SK-N-SH treated with all-trans-retinoic acid at 6 μM for 48 hours (cell line): ENCODE results near the gene PRR36.

Experiments used
- ATAC-seq: fragments of 200-7000 bp; cut with Tn5 transposase; 3 replicates; pipeline ENCODE4 v1.9.1; 2020; ENCODE audit warnings: mild to moderate bottlenecking, moderate library complexity
- ARNTL ChIP-seq: fragments of 450-650 bp; formaldehyde crosslinking; IDR thresholded peaks from 2 replicates; pipeline ENCODE4 v1.5.0; 2020; ENCODE audit warnings: low read depth, mild to moderate bottlenecking, moderate library complexity, borderline replicate concordance
- BACH2 ChIP-seq: fragments of 250-450 bp; sonication (Bioruptor Pico); IDR thresholded peaks from 2 replicates; pipeline ENCODE4 v1.9.0; 2021; ENCODE audit warnings: mild to moderate bottlenecking, borderline replicate concordance
- CSDC2 ChIP-seq: fragments of 250-450 bp; sonication (Bioruptor Pico); IDR thresholded peaks from 2 replicates; pipeline ENCODE4 v1.5.0; 2020; ENCODE audit warnings: mild to moderate bottlenecking, moderate library complexity
- ESRRG ChIP-seq: fragments of 250-450 bp; sonication (Bioruptor Pico); IDR thresholded peaks from 2 replicates; pipeline ENCODE4 v1.6.1; 2021; ENCODE audit warnings: mild to moderate bottlenecking
- GLIS3 ChIP-seq: fragments of 250-450 bp; sonication (Bioruptor Pico); IDR thresholded peaks from 2 replicates; pipeline ENCODE4 v1.5.0; 2020; ENCODE audit warnings: mild to moderate bottlenecking, moderate library complexity
- OSR1 ChIP-seq: fragments of 250-450 bp; sonication (Bioruptor Pico); IDR thresholded peaks from 2 replicates; pipeline ENCODE4 v1.8.0; 2022; ENCODE audit warnings: moderate library complexity, mild to moderate bottlenecking, inconsistent platforms
- PPARA ChIP-seq: fragments of 250-450 bp; sonication (Bioruptor Pico); IDR thresholded peaks from 2 replicates; pipeline ENCODE4 v1.5.0; 2020; ENCODE audit warnings: mild to moderate bottlenecking, borderline replicate concordance
- RARB ChIP-seq: fragments of 250-450 bp; sonication (Bioruptor Pico); IDR thresholded peaks from 2 replicates; pipeline ENCODE4 v1.8.0; 2021; ENCODE audit warnings: mild to moderate bottlenecking, moderate library complexity
- SNAI2 ChIP-seq: fragments of 250-450 bp; sonication (Bioruptor Pico); IDR thresholded peaks from 2 replicates; pipeline ENCODE4 v1.5.0; 2020; ENCODE audit warnings: mild to moderate bottlenecking, moderate library complexity
- TCF4 ChIP-seq: fragments of 250-450 bp; sonication (Bioruptor Pico); IDR thresholded peaks from 2 replicates; pipeline ENCODE4 v1.8.0; 2021; ENCODE audit warnings: mild to moderate bottlenecking, moderate library complexity, borderline replicate concordance
- TOX ChIP-seq: fragments of 250-450 bp; sonication (Bioruptor Pico); IDR thresholded peaks from 2 replicates; pipeline ENCODE4 v1.8.0; 2021; ENCODE audit warnings: mild to moderate bottlenecking, moderate library complexity, borderline replicate concordance
- ZFP3 ChIP-seq: fragments of 250-450 bp; sonication (Bioruptor Pico); IDR thresholded peaks from 2 replicates; pipeline ENCODE4 v1.5.0; 2020; ENCODE audit warnings: mild to moderate bottlenecking, moderate library complexity
- ZFP30 ChIP-seq: fragments of 450-650 bp; formaldehyde crosslinking; IDR thresholded peaks from 2 replicates; pipeline ENCODE4 v1.5.0; 2022; ENCODE audit warnings: mild to moderate bottlenecking, moderate library complexity
- ZNF565 ChIP-seq: fragments of 450-650 bp; formaldehyde crosslinking; conservative IDR thresholded peaks from 2 replicates; pipeline ENCODE4 v1.5.0; 2020; ENCODE audit warnings: low read depth, mild to moderate bottlenecking, moderate library complexity
- ZNF70 ChIP-seq: fragments of 450-650 bp; formaldehyde crosslinking; IDR thresholded peaks from 2 replicates; pipeline ENCODE4 v1.5.0; 2020; ENCODE audit warnings: mild to moderate bottlenecking, moderate library complexity
- TF ChIP-seq, protein P1 (sequence below): fragments of 250-450 bp; sonication (Bioruptor Pico); IDR thresholded peaks from 2 replicates; pipeline ENCODE4 v1.8.0; 2020; ENCODE audit warnings: mild to moderate bottlenecking, moderate library complexity, borderline replicate concordance
- TF ChIP-seq, protein P2 (sequence below): fragments of 250-450 bp; sonication (Bioruptor Pico); IDR thresholded peaks from 2 replicates; pipeline ENCODE4 v1.8.0; 2021; ENCODE audit warnings: low read depth, mild to moderate bottlenecking, moderate library complexity, borderline replicate concordance
- TF ChIP-seq, protein P3 (sequence below): fragments of 250-450 bp; sonication (Bioruptor Pico); IDR thresholded peaks from 2 replicates; pipeline ENCODE4 v1.5.1; 2021; ENCODE audit warnings: mild to moderate bottlenecking, moderate library complexity
- TF ChIP-seq, protein P4 (sequence below): fragments of 250-450 bp; sonication (Bioruptor Pico); IDR thresholded peaks from 2 replicates; pipeline ENCODE4 v1.5.1; 2020; ENCODE audit warnings: low read depth, mild to moderate bottlenecking, moderate library complexity
- TF ChIP-seq, protein P5 (sequence below): fragments of 250-450 bp; sonication (Bioruptor Pico); IDR thresholded peaks from 2 replicates; pipeline ENCODE4 v1.5.0; 2020; ENCODE audit warnings: mild to moderate bottlenecking, moderate library complexity

PRR36 gene

DNA sequence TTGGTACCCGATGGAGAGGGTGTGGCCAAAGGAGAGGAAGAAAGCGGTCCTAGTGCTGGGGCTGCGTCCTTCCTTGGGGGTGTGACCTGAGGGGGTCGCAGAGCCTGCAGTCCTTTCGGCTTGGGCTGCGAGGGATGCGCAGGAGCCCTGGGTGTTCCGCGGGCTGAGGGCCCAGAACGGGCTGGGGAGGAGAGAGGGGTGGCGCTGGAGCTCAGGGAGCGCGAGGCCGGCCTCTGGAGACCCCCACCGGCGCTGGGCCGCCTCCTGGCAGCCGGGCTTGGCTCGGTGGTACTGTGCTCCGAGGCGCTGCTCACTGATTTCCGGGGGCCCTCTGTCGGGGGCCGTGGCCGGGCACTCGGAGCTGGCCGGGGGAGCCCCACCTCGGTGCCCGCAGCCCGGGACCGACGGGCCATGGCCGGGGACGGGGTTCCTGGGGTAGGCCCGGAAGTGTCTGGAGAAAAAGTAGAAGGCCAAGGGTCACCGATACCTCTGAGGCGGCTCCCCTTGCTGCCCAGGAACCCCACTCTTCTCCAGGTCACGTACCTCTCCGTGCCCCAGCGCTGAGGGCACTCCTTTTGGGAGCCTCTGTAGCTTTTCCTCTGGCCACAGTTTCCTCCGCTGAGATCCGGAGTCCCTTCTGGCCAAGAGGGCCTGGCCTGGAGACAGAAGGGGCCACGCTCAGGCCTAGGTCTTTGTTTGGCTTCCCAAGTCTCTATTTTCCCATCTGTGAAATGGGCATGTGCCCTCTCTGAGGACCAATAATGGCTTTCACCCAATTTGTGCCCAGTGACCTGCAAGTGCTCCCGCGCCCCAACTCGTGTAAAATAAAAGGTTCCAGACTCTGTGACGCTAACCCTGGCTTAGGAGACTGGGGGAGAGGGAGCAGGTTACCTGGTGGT lies 1.6 kb downstream of the PRR36 start:
- no peak for TF ChIP-seq ARNTL (CRISPR knock-in tag)
- peak; percentile 91 for TF ChIP-seq ZFP3 (CRISPR knock-in tag)
- no peak for TF ChIP-seq ZNF565 (CRISPR knock-in tag)
- no peak for TF ChIP-seq ZFP30
- TF ChIP-seq, protein P1, sequence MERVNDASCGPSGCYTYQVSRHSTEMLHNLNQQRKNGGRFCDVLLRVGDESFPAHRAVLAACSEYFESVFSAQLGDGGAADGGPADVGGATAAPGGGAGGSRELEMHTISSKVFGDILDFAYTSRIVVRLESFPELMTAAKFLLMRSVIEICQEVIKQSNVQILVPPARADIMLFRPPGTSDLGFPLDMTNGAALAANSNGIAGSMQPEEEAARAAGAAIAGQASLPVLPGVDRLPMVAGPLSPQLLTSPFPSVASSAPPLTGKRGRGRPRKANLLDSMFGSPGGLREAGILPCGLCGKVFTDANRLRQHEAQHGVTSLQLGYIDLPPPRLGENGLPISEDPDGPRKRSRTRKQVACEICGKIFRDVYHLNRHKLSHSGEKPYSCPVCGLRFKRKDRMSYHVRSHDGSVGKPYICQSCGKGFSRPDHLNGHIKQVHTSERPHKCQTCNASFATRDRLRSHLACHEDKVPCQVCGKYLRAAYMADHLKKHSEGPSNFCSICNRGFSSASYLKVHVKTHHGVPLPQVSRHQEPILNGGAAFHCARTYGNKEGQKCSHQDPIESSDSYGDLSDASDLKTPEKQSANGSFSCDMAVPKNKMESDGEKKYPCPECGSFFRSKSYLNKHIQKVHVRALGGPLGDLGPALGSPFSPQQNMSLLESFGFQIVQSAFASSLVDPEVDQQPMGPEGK: no peak
- TF ChIP-seq PPARA (CRISPR knock-in tag): no peak
- TF ChIP-seq, all 23 proteins: peak for 1
- no peak for ATAC-seq

DNA sequence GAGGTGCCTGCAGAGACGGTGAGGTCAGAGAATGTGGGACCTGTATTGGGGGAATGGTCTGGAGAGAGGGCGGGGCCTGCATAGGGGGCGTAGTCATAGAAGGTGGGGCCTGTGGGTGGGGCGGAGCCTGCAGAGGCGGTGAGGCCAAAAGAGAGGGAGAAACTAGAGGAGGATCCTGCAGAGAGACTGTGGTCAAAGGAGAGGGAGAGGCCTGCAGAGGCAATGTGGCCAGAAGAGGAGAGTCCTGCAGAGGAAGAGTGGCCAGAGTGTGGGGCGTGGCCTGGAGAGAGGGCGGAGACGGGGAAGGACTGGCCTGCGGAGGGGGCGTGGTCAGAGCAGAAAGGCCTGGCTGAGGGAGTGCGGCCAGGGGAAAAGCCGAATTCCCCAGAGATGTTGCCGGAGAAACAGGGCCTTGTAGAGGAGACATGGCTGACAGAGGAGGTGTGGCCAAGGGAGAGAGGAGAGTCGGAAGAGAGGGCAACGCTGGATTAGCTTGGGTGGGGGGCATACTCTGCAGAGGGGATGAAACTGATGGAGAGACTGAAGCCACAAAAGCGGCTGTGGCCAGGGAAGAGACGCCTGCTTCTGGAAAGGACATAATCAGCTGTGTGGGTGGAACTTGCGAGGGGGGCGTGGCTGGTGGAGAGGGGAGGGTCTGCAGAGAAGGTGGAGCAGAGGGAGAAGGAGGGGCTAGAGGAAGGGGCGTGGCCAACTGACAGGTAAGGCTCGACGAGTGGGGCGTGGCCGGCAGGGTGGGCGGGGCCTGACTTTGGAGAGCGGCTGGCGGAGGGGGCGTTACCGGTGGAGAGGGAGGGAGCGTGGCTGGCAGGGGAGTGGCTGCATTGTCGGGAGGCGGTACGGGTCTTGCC lies 2.5 kb downstream of the PRR36 start:
- ATAC-seq: peak; percentile 84
- no peak for TF ChIP-seq GLIS3 (CRISPR knock-in tag)
- no peak for TF ChIP-seq OSR1 (CRISPR knock-in tag)
- TF ChIP-seq, protein P1: no peak

DNA sequence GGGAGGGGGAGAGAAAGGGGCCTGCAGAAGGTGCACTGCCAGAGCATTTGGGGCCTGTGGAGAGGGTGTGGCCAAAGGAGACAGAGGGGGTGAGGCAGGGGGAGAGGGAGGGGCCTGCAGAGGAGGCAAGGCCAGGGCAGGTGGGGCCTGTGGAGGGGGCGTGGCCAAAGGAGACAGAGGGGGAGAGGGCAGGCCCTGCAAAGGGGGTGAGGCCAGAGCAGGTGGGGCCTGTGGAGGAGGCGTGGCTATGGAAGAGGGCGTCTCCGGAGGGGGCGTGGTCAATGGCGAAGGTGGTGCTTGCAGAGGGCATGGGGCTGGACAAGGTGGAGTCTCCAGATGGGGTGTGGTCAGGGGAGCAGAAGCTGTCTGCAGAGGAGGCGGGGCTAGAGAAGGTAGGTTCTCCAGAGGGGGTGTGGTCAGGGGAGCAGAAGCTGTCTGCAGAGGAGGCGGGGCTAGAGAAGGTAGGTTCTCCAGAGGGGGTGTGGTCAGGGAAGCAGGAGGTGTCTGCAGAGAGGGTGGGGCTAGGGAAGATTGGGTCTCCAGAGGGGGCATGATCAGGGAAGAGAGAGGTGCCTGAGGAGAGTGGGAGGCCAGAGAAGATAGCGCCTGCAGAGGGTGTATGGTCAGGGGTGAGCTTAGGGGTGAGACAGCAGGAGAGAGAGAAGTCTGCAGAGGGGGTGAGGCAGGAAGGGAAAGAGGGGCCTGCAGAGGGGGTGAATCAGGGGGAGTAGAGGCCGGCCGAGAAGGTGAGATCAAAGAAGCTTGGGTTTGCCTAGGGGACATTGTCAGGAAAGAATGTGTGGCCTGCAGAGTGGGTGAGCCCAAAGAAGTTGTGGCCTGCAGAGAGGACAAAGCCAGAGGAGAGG lies 3.4 kb downstream of the PRR36 start:
- TF ChIP-seq TCF4 (CRISPR knock-in tag): no peak
- no peak for TF ChIP-seq CSDC2 (CRISPR knock-in tag)
- no peak for TF ChIP-seq TOX (CRISPR knock-in tag)
- no peak for TF ChIP-seq RARB (CRISPR knock-in tag)
- TF ChIP-seq, protein P2, sequence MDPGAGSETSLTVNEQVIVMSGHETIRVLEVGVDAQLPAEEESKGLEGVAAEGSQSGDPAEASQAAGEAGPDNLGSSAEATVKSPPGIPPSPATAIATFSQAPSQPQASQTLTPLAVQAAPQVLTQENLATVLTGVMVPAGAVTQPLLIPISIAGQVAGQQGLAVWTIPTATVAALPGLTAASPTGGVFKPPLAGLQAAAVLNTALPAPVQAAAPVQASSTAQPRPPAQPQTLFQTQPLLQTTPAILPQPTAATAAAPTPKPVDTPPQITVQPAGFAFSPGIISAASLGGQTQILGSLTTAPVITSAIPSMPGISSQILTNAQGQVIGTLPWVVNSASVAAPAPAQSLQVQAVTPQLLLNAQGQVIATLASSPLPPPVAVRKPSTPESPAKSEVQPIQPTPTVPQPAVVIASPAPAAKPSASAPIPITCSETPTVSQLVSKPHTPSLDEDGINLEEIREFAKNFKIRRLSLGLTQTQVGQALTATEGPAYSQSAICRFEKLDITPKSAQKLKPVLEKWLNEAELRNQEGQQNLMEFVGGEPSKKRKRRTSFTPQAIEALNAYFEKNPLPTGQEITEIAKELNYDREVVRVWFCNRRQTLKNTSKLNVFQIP (CRISPR knock-in tag): no peak
- TF ChIP-seq ARNTL (CRISPR knock-in tag): no peak
- TF ChIP-seq PPARA (CRISPR knock-in tag): no peak
- TF ChIP-seq, protein P3, sequence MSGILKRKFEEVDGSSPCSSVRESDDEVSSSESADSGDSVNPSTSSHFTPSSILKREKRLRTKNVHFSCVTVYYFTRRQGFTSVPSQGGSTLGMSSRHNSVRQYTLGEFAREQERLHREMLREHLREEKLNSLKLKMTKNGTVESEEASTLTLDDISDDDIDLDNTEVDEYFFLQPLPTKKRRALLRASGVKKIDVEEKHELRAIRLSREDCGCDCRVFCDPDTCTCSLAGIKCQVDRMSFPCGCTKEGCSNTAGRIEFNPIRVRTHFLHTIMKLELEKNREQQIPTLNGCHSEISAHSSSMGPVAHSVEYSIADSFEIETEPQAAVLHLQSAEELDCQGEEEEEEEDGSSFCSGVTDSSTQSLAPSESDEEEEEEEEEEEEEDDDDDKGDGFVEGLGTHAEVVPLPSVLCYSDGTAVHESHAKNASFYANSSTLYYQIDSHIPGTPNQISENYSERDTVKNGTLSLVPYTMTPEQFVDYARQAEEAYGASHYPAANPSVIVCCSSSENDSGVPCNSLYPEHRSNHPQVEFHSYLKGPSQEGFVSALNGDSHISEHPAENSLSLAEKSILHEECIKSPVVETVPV (CRISPR knock-in tag): no peak
- no peak for TF ChIP-seq ESRRG
- TF ChIP-seq SNAI2 (CRISPR knock-in tag): no peak
- TF ChIP-seq, protein P4, sequence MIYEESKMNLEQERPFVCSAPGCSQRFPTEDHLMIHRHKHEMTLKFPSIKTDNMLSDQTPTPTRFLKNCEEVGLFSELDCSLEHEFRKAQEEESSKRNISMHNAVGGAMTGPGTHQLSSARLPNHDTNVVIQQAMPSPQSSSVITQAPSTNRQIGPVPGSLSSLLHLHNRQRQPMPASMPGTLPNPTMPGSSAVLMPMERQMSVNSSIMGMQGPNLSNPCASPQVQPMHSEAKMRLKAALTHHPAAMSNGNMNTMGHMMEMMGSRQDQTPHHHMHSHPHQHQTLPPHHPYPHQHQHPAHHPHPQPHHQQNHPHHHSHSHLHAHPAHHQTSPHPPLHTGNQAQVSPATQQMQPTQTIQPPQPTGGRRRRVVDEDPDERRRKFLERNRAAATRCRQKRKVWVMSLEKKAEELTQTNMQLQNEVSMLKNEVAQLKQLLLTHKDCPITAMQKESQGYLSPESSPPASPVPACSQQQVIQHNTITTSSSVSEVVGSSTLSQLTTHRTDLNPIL: no peak
- TF ChIP-seq ZNF70 (CRISPR knock-in tag): no peak
- TF ChIP-seq, protein P5, sequence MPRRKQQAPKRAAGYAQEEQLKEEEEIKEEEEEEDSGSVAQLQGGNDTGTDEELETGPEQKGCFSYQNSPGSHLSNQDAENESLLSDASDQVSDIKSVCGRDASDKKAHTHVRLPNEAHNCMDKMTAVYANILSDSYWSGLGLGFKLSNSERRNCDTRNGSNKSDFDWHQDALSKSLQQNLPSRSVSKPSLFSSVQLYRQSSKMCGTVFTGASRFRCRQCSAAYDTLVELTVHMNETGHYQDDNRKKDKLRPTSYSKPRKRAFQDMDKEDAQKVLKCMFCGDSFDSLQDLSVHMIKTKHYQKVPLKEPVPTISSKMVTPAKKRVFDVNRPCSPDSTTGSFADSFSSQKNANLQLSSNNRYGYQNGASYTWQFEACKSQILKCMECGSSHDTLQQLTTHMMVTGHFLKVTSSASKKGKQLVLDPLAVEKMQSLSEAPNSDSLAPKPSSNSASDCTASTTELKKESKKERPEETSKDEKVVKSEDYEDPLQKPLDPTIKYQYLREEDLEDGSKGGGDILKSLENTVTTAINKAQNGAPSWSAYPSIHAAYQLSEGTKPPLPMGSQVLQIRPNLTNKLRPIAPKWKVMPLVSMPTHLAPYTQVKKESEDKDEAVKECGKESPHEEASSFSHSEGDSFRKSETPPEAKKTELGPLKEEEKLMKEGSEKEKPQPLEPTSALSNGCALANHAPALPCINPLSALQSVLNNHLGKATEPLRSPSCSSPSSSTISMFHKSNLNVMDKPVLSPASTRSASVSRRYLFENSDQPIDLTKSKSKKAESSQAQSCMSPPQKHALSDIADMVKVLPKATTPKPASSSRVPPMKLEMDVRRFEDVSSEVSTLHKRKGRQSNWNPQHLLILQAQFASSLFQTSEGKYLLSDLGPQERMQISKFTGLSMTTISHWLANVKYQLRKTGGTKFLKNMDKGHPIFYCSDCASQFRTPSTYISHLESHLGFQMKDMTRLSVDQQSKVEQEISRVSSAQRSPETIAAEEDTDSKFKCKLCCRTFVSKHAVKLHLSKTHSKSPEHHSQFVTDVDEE: no peak
- no peak for TF ChIP-seq OSR1 (CRISPR knock-in tag)
- no peak for TF ChIP-seq BACH2 (CRISPR knock-in tag)
- TF ChIP-seq GLIS3 (CRISPR knock-in tag): no peak
- TF ChIP-seq, protein P1: no peak
- peak; percentile 7 for ATAC-seq
